GM19043 (cell line): Measurements from ENCODE around the gene OSTF1.

Source experiments
- ATAC-seq: cut with Tn5 transposase; IDR thresholded peaks from one replicate; pipeline ENCODE4 v1.9.1; 2021; ENCODE audit warnings: low read depth; ENCODE audit not compliant: unreplicated experiment

Gene OSTF1

DNA sequence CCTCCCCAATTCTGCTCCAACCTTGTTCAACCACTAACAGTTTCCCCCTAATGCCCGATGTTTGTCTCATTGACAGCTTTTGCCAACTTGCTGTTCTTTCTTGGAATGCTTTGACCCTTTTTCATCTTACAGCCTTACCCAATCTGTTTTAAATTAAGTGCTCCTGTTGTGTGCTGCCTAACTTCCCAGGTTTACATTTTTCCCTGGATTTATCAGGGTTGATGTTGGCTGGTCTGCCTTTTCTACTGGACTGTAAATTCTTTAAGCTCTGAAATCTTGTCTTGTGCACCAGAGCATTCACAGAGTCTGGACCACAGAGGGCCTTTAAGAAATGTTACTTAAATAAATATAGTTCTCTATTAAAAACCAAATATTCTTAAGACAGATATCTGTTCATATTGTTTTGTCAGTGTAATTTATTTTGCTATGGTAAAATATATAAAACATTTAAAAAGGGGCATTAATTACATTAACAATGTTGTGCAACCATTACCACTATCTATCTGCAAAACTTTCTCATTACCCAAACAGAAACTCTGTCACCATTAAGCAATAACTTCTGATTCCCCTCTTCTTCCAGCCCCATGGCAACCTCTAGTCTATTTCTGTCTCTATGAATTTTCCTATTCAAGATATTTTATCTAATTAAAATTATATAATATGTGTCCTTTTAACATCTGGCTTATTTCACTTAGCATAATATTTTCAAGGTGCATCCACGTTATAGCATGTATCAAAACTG lies 73.0 kb downstream of the OSTF1 start:
- ATAC-seq, result no peak

DNA sequence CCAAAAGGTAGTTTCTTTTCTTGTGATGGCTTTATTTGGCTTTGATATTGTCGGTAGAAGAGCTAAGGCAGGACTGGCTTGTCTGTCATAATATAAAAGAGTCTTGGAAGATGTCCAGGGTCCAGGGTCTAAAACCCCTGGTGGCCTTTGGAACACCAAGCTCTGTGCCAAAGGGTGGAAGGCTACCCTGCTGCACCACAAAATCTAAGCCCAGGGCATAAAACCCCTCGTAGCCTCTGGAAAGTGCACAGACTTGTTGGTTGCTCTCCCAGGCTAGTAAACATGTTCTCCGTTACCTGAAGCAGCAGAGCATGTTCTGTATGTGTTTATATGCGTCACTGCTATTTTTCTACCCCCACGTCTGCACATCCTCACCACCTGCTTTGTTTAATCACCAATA lies 75.5 kb downstream of the OSTF1 start:
- ATAC-seq, result no peak

DNA sequence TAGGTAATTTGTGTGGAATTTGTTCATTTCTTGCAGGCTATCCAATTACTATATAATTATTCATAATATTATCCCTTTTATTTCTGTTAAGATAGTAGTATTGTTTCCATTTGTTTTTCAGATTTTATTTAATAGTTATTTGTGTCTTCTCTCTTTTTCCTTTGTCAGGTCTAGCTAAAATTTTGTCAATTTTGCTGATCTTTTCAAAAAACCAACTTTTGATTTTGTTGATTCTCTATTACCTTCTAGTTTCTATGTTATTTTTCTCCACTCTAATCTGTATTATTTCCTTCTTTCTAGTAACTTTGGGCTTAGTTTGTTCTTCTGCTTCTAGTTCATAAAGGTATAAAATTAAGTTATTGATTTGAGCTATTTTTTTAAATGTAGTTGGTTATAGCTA lies 76.3 kb downstream of the OSTF1 start:
- ATAC-seq, result no peak

DNA sequence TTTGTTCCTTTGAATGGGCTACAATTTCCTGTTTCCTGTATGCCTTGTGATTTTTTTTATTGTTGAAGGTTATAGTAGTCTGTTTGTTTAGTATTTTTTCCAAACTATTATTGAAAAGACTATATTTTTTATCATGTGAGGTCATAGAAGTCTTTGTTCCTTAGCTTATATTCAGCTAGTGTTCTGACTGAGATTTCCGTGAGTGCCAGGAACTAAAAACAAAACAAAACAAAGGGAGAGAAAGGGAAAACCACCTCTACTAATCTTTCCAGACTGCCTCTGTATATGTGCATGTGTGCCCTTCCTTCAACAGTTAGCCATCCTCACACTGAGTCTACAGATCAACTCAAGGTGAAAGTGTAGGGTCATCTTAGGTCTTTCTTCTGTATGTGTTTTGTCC lies 79.0 kb downstream of the OSTF1 start:
- no peak for ATAC-seq

DNA sequence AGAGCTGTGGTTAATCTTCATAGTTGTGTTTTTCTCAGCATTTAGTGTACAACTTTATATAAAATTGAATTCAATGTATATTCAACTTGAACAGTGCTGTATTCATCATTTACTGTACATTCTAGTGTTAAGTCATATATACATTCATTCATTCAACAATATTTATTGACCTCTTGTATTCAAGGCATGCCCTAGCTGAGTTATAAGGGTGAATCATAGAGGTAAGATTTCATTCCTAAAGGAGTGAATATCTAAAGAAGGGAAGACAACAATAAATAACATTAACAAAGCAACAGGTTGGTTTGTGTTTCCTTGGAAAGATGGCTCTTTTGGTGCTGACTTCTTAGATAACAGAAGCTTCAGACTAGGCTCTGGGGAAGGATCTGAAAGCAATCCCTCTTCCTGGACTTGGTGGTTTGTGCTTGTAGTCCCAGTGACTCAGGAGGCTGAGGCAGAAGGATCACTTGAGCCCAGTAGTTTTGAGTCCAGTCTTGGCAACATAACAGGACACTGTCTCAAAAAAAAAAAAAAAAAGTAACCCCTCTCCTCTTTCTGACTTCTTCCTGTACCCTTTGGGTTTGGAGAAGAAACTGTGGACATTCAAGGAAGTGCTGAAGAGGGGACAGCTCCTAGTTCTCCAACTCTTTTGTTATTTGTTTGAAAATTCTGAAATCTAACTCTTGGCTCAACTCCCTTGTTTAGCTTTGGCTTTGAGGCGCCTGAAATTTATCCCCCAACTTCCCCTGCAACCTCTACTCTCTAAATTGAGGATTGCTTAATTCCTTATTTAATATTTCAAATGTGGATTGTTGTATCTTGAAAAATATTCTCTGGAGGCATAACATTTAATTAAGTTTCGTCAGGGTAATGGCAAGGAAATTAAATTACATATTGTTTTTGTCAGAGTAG lies 80.2 kb downstream of the OSTF1 start:
- ATAC-seq, result no peak

DNA sequence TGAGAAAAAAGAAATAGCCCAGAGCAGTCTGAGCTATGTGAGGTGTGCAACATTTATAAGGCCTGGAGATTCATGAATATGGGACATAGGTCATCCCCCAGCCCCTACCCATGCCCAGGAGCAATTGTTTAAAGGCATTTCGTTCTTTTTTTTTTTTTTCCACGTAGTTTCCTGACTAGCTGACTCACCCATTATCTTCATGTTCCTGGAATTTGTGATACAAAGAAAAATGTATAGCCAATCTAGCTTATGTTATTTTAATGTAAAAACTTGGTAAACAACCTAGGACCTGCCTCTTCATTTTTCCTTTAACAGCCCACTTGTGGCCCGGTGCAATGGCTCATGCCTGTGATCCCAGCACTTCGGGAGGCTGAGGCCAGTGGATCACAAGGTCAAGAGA lies 81.3 kb downstream of the OSTF1 start:
- ATAC-seq, result no peak

DNA sequence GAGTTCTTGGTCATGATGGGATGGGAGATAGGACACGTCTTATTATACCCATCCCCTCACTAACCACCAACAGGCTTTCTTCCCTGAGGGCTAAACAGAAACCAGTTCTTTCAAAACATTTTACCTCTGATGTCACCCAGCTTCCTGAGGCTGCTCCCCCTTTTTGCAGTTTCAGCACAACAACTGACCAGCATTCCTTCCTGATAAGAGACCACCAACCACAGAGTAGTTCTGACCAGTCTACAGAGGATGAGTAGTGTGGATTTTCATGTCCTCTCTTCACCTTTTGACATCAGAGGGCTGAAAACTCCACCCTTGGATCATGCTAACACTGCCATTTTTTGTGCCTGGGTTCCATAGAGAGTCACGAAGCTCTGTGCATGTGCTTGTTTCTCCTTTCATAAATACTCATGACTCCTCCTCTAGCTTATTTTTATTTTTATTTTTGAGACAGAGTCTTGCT lies 82.6 kb downstream of the OSTF1 start:
- ATAC-seq, result no peak

DNA sequence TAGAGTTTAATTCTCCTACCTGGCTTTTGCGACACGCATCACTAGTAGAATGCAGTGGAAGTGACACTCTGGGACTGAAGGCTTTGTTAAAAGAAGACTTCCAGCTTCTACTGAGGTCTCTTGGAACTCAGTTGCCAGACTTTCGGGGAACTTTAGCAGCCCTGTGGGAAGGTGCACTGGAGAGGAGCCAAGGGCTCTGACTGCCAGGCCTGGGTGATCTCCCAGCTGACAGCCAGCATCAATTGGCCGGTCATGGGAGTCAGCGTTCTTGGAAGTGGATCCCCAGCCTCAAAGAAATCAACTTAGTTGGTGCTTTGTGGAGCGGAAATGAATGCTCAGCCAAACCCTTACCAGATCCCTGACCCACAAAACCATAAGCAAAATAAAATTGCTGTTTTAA lies 87.1 kb downstream of the OSTF1 start:
- ATAC-seq, result no peak

DNA sequence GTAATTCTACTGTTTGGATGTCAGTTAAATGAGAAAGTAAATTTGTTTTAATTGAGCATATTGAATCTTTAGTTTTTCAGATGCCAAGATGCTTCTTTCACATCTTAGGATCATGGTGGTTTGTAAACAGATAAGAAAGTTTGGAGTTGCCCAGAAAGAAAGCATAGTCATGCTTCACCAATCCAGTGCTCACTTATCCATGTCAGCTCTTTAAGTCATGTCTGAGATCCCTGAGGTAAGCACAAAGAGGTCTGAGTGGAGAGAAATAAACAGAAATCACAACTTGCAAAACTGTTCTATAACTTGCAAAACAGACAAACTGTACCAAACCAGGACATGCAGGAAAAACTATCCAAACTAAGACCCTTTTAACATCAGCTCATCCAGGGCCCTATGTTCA lies 87.7 kb downstream of the OSTF1 start:
- ATAC-seq, result no peak

DNA sequence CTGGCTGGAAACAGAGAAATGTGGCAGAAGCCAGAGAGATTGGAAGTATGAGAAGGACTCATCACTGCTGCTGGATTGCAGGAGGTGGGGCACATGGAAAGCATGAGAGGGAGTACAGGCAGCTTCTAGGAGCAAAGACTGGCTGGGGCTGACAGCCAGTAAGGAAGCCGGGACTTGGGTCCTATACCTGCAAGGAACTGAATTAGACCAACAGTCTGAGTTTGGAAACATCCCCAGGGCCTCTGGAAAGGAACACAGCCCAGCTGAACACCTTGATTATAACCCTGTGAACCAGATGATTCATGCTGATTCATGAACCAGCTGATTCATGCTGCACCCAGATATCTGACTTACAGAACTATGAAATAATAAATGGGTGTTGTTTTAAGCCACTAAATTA lies 93.4 kb downstream of the OSTF1 start:
- no peak for ATAC-seq

DNA sequence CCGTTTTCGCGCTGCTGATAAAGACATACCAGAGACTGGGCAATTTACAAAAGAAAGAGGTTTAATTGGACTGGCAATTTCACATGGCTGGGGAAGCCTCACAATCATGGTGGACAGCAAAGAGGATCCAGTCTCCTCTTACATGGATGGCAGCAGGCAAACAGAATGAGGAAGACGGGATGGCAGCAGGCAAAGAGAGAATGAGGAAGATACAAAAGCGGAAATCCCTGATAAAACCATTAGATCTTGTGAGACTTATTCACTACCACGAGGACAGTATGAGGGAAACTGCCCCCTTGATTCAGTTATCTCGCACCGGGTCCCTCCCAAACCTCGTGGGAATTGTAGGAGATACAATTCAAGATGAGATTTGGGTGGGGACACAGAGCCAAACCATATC lies 95.0 kb downstream of the OSTF1 start:
- no peak for ATAC-seq

DNA sequence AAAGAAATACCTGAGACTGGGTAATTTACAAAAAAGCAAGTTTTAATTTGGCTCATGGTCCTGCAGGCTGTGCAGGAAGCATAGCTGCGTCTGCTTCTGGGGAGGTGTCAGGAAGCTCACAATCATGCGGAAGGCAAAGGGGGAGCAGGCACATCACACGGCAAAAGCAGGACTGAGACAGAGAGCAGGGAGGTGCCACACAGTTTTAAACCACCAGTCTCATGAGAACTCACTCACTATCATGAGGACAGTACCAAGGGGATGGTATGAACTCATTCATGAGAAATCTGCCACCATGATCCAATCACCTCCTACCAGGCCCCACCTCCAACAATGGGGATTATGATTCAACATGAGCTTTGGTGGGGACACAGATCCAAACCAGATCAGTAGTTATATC lies 96.2 kb downstream of the OSTF1 start:
- no peak for ATAC-seq

DNA sequence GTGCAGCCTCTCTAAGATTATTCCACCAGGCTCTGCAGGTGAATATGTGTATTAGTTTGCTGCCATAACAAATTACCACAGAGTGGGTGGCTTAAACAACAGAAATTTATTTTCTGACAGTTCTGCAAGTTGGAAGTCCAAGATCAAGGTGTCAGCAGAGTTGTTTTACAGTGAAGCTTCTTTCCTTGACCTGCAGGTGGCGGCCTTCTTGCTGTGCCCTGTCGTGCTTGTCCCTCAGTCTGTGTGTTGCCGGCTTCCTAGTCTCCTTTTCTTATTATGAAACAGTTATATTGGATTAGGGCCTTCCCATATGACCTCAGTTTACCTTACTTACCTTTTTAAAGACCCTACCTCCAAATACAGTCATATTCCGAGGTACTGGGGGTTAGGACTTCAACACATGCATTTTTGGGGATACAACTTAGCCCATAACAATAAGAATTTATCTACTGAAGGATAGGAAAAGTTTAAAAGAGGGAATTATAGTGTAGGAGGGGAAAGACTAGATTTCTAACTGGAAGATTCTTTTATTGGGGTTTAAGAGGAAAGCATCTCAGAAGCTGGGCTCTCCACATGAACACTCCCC lies 97.4 kb downstream of the OSTF1 start:
- peak; percentile 58 for ATAC-seq

DNA sequence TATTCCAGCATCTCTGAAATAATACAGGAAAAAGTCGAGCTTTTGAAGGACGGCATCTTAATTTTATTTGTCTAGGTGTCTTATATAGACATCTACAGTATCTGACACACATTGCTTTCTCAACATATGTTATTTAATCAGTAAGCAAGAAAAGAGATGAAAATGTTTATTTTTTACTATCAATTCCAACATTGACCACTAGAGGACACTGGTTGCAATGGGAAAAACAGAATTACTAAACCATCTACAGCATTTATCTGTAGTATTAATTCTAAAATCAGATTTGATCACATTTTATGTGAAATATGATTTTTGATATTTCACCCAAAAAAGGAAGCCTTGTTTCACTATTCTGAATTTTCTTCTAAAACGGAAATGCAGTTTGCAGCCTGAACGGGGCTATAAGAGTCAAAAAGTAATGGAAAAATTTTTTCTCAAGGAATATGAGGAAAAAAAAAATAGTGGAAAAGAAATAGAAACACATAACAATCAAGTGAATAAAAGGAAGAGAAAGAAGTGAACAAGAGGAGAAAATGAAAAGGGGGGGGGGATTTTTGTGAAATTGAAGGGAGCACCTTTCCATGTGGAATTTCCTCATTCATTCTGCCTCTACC lies 98.6 kb downstream of the OSTF1 start:
- ATAC-seq, result no peak

DNA sequence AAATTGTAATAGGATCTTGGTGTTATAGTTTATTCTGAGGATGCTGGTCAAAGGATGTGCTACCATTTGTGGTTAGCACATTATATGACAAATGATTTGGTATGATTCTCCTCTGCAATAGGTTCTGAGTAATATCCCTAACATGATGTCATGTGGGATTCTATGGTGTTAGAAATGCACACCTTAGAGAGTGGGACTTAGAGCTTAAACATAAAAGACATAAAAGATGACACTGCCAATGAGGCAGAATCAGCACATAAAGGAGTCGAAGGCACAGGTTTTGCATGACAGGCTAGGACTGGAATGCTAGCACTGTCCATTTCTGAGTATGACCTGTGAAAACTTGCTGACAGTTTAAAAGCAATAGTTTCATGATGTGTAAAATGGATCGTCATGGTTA lies 100.4 kb downstream of the OSTF1 start:
- no peak for ATAC-seq

DNA sequence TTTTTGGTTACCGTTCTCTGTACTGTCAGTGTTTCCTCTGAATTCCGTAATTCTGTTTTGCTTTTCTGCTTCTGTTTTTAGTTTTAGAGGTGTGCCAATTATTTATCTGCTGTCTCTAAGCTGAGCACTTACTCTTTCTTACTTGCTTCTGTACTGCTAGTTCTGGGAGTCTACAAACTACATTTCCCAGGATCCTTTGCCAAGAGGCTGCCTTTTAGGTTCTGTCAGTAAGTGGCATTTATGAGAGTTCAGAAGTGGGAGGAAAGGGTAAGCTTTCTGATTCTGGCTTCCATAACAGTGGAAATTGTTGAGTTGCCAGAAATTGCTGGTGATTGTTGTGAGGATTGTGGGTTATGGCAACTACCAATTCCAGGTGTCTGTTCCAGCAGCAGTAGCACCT lies 102.4 kb downstream of the OSTF1 start:
- no peak for ATAC-seq
